NCI-H82 treated with DMSO at 0.1 percent for 48 hours (cell line): ENCODE measurements around the gene ARHGAP10.

ENCODE experiments used
- DNase-seq: peaks from one replicate; lab custom pipeline; 2025; ENCODE audit not compliant: unreplicated experiment; lab: John Stamatoyannopoulos, UW

The ARHGAP10 gene

DNA sequence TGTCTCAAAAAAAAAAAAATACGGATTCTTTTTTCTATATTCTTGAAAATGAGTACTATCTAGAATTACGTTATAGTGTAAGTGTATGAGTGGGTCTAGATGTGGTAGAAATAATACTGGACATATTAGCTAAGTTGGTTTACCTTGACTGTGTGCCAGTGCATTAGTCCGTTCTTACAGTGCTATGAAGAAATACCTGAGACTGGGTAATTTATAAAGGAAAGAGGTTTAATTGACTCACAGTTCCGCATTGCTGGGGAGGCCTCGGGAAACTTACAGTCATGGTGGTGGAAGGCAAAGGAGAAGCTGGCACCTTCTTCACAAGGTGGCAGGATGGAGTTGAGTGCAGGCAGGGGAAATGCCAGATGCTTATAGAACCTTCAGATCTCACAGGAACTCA, 92.4 kb downstream of the ARHGAP10 start:
- no peak for DNase-seq

DNA sequence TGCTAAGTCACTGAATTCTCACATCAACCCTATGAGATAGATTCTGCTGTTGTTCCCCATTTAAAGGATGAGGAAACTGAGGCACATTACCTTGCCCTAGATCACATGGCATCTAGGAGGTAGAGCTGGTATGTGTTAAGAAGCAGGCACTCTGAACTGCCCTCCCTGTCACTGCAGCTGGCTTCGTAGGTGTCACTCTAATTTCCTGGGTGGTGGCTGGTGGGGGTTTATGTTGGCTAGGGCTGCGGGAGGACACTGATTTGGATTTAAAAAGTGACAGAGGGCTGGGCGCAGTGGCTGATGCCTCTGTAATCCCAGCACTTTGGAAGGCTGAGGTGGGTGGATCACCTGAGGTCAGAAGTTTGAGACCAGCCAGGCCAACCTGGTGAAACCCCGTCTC, 93.0 kb downstream of the ARHGAP10 start:
- DNase-seq, result no peak

DNA sequence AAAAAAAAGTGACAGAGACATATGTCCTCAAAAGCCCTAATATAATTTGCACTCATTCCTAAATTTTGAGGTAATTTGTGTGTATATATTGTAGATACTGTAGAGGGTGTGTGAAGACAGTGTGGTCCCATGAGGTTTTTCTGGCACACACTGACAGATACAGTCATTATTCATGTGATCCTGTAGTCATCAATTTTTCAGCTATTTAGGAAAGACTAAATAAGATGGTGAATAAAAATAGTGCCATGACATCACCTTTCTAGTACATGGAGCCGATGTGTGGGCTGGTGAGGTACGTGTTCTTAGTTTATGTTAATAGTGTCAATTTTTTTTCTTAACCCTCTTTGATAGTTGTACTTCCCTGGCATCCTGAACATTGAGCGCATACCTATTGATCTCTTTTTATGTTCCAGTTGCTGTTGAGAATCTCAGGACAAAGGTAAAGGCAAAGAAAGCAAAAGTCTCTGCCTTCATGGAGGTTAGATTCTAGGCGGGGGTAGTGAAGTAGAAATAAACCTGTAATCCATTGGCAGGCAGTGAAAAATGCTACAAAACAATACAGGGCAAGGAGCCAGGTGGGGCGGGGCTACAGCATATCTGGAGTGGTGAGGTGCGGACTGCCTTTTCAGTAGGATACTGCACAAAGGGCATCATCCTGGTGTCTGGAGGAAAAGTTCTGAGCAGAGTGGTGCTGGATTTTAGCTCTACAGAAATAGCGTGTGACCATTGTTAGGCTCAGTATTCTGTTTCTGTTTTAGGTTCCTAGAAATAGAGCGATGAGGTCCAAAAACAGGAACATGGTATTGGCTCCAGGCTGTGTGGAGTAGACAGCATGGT, 93.8 kb downstream of the ARHGAP10 start:
- DNase-seq, result no peak

DNA sequence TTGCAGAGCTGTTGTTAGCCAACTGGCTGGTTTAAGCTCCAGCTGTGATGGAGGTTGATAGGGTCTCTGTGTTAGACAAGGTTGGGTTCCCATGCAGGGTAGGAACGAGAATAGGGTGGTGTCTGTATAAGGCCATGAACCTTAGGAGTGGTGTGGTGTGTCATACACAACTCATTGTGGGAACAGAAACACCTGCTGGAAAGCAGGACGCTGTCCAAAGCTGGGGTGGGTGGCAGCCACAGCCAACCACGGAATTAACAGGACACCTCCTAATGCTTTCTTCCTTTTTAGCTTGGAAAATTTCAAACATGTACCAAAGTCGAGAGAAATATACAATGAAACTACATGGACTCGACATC, 94.4 kb downstream of the ARHGAP10 start:
- DNase-seq, result no peak

DNA sequence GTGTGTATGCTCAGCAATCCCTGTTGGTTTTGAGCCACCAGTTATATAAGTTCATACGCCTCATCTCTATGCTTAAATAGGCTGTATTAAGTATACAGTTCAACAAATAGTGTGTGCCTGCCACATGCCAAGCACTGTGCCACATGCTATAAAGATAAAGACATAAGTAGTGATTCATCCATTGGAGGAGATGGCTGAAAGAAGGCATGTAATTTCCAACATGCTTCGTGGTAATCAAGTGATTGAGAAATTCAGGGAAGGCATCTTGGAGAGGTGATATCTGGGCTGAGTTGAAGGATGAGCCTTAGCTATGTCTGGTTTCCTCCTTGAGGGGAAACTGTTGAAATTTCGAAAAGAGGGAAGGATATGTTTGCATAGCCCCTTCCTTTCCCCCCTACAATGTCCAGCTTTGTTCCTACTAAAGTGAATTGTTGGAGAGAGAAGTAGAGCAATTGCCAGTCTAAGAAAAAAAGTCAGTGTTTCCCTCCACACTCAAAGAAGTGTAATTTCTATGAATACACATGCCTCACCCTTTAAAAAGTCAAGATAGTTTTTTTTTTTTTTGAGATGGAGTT, 96.5 kb downstream of the ARHGAP10 start:
- no peak for DNase-seq

DNA sequence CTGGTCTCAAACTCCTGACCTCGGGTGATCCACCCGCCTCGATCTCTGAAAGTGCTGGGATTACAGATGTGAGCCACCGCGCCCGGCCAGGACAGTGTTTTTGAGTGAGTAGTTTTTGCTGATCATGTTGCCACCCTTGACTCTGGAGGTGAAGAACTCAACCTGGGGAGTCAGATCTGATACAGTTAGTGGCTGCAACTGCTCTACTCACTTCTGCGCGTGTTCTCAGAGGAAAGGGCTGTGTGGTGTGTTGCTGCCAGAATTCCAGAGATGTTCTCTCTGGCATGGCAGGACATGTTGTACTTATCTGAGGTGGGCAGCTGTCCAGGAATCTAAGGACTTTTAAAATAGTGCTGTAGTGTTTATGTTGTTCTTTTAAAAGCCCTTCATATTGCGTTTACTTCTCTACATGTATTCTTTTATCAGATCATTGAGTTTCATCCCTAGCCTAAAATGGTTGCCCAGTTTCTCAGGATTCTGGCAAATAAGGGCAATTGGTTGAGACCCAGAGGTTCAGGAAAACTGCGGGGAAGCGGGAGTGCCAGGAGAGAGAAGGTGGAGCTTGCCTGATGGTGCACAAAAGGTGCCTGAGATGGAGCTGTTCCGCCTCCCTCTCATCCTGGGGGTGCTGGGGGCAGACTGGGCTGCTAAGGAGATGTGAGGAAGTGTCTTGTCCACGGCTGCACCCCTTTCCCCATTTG, 97.7 kb downstream of the ARHGAP10 start:
- no peak for DNase-seq

DNA sequence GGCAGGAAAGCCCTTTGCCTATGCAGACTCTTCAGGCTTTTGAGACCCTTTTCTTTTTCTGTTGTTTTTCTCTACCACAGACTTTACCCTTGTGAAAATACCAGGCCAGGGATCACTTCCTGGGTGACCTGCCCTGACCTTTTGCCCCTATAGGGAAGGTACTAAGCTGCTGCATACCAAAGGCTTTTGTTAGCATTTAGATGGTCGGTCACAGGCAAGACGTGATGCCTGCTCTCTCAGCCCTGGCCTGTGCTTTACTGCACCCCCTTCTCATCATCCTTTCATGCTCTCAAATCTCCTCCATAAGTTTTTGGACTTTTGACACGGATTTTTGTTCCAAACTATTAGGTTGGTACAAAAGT, 98.2 kb downstream of the ARHGAP10 start:
- DNase-seq, result no peak

DNA sequence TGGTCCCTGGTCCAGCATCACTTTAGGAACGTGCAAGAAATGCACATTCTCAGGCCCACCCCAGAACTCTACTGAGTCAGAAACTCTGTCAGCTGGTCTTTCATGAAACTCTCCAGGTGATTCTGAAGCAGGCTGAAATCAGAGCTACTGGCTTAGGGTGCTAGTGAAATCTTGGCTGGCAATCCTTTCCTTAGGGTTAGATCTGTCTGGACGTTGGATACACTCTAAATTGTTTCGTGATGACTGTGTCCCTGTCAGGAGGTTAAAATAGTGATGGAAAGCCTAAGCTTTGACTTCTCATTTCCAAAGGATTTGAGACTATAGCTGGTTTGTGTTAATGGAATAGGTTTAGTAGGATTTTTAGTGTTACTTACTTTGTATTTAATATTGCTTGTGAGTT, 99.1 kb downstream of the ARHGAP10 start:
- peak; percentile 52 for DNase-seq

DNA sequence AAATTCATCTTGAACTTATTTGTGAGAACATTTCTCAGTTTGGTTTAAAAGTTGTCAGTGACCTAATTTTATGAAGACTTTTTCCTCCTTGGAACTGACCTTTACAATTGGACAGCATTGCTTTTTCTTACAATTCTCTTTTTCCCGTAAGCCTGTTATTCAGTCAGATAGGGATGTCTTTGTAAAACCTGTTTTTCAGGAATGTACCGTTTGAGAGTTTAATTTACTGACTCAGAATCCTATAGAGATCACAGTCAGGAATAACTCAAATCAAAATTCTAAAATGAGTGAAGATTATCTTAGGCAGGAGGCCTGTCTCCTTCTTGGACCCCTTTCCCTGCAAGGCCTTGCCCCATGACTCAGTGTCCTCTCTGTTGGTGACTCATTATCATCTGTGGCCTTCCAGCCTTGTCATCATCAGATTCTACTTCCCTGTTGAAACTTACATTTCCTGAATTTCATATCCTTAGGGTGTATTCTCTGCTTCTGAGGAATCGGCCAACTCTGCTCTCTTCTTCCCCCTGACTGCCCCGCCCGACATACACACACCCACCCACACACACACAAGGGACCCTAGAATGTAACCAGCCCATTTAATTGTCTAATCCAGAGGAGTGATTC, 99.8 kb downstream of the ARHGAP10 start:
- DNase-seq, result no peak

DNA sequence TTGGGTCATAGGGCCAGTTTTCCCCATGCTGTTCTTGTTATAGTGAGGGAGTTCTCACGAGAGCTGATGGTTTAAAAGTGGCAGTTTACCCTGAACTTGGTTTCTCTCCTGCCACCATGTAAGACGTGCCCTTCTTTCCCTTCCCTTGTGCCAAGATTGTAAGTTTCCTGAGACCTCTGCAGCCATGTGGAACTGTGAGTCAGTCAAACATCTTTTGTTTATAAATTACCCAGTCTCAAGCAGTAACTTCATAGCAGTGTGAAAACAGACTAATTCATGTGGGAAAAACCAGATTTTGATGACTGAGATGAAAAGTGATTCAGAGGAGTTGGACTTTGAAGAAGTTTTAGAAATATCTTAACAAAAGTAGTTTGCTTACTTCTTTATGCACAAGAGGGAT, 101.4 kb downstream of the ARHGAP10 start:
- no peak for DNase-seq

DNA sequence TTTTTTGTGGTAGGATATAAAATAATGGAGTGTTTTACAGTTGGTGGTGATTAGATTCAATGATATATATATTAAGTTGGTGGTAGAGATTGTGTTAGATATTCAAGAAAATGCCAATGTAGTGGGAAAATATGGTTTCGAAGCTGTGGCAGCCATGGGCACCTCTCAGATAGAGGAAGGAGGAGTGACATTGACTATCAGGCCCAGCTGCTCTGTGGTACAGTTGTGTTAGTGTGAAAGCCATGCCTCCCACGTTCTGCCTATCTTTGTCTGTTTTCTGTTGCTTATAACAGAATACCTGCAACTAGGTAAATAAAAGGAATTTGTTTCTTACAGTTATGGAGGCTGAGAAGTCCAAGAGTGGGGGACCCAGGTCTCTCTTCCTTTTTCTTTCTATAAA, 101.9 kb downstream of the ARHGAP10 start:
- no peak for DNase-seq

DNA sequence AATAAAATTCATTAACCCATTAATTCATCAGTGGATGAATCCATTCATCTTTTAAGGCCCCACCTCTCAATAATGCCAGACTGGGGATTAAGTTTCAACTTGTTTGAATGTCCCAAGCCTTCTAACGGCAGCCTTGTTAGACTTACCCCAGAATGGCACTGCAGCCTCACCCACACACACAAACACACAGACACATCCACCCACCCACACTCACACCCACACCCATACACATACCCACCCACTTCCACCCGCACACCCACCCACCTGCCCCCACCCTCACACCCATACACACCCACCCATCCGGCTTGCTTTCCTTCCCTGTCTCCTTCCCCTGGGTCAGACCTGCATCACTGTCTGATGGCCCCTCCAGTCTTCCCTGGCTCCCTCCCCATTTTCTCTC, 102.6 kb downstream of the ARHGAP10 start:
- no peak for DNase-seq

DNA sequence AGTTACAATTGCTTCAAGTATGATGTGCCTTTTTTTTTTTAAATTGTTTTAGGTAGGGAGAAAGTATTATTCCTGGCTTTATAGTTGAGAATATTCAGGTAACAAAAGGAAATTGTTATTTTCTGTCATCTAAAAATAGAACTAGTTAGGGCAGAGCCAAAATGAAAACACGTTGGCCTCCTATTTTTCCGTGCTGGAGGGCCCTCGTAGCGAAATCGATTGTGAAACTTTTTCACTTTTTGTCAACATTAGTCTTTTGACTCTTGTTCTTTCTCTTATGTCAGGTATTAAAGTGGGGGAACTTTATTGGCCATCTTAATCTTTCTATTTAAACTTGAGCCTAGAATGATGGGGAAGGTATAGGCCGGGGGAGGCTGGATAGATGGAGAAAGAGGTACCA, 104.9 kb downstream of the ARHGAP10 start:
- no peak for DNase-seq

DNA sequence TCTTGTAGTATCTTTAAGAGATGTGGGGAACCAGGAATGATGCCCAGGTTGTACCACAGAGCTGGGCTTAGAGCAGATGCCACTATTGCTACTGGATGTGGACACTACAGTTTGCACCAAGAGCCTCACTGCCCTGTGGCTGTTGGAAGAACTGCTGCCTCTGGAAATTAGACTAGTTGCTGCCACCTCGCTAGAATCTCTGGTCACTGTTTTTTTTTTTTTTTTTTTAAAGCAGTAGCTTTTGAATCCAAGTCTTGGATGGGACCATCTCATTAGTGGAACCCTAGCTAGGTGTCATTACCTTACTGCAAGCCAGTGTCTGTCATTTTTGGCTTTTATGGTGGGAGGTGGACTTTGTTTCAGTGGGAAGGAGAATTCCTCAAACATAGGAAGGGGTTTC, 105.5 kb downstream of the ARHGAP10 start:
- DNase-seq, result no peak

DNA sequence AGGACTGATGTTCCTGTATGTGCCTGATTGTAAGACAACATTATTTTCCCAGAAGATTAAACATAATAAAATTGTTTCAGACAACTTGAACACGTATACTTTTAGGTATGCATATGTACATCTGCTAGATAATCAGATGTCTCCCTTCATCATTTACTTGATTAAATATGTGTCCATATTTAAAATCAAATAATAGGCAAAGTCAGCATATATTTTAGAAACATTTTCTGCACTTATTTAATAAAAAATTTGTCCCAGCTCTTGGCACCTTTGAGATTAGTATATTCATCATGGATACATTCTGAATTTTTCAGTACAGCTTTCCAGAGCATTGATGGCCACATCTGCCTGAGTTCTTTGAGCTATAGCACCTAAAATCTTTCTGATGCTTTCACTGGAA, 106.0 kb downstream of the ARHGAP10 start:
- no peak for DNase-seq

DNA sequence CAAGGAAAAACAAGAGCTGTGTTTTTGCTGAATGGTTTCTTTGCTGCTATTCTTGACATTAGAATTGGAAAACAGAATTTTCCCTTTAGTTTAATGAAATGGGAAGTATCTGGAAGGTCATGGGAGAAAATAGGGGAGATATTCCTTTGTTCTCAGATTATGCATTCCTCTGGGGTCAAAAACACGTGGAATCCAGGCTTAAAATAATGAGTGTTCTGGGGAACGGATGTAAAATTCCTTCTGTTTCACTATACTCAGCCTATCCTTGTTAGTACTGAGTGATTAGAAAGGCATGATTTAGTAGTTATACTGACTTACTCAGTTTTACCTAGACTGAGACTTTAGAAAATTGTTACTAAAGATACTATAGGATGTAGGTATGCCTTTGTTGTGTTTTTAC, 107.3 kb downstream of the ARHGAP10 start:
- DNase-seq, result no peak

DNA sequence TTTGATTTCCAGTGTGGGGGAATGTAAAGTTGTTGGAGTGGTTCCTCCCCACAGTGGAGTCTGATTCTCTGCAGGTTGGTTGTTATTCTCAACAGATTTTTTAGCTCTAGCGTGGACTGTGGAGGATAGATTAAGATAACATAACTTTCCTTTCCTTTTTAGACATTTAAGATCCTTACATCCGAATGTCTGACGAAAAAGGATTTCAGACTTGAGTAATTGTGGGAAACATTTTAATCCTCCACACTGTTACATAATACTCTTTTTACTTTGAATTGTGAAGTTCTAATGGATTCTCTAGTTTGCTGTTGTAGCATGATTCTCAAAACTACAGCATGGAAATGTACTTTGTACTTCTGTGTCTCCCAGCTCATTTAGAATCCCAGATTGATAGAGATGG, 107.8 kb downstream of the ARHGAP10 start:
- no peak for DNase-seq

DNA sequence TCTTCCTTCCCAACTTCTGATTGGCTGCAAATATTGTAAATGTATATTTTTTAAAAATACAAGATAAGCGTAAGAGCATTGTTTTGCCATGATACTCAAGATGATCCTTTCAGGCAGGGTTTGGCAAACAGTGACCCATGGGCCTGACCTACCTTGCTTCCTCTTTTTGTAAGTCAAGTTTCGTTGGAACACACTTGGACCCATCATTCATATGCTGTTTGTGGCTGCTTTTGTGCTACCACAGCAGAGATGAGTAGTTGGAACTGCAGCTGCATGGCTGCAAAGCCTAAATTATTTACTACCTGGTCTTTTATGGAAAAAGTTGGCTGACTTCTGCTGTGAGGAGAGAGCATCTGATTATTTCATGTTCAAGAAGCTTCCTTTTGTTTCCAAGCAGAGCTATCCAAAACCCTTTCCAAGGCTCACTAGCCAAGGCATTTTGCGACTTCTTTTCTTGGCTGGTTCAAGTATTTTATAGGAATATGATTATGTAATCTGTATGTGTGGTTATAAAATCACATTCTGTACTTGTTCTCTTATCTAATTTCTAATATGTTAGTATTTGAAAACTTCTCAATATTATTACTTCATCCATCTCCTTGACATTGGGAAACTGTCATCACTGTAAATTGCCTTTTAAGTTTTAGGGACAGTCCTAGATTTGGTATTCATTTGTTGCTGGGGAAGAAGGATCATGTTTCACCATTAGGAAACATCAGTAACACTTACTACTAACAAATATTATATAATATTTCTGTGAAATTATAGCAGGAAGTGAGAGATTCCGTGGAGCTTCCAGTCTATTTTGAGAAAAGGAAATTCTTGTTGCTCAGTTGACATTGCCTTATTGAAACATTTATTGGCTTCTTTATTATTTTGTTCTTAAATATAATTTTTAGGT, 109.2 kb downstream of the ARHGAP10 start:
- no peak for DNase-seq

DNA sequence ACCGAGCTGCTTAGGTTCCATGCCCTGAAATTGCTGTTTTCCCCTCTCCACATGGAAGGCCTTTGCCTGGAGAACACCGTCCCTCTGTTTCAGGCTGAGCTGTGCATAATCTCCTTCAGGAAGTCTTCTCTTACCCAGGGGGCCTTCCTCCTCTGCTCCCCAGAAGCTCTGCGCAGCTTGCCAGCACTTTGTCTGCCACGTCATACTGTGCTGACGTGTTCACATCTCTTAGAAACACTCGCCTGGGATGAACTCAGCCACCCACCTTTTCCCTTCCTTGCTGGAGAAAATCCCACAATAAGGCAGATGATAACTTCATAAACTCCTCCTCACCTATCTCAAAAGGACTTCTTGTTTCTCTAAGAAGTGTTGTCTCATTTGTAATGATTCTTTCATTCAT, 110.7 kb downstream of the ARHGAP10 start:
- DNase-seq, result no peak

DNA sequence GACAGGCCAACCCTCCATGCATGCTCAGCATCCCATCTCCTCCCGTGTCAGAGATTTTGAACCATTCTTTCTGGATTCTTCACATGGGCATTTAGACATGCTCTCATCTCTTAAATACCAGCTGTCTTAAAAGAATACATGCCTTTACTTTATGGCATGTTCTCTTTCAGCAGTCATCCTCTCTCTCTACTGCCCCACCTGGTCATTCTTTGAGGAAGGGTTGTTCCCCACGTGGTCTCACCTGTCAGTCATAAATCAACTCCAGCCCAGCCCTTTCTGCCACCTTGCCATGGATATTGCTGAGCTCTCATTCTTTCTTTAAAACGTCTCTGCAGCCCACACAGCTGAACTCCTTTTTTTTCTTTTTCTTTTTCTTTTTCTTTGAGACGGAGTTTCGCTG, 111.3 kb downstream of the ARHGAP10 start:
- no peak for DNase-seq

DNA sequence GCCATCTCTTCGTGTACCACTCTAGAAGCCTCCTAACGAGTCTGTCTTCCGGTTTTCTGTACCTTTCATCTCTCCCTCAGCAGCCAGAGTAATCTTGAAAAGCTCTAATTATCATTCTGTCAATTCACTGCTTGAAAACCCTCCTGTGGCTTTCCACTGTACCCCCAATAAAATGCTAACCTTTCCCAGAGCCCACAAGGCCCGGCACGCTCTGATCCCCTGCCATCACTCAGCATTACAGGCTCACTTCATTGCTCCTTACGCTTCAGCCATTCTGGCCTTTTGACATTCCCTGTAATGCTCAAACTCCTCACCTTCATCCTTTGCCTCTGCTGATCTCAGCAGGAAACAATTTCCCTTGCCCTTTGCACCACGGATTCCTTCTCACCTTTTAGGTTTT, 112.9 kb downstream of the ARHGAP10 start:
- DNase-seq, result no peak
